Suppressor macrophage treated with lipopolysaccharide for 1 hour (primary cell): ENCODE measurements around the gene TNPO2.
A peak's percentile ranks its signal among the peaks of the same experiment; 100 is the strongest.

Experiments
- DNase-seq, 3 donors: peaks; one replicate each; pipeline ENCODE4 v3.0.0-alpha.2; 2020 to 2022

TNPO2 gene

GRCh38 chr19:12723641-12724426, at the start of gene TNPO2:
TNPO2 (minus strand) TSS chr19:12723932; CDS start chr19:12720977, 2,955 bp downstream.
- DNase-seq, result peak; percentile 54 to 69 (median 58)

GRCh38 chr19:12772323-12772722, 48.6 kb upstream of the TNPO2 start:
- no peak for DNase-seq

GRCh38 chr19:12770922-12771321, 47.2 kb upstream of the TNPO2 start:
- no peak for DNase-seq

- peak in 1 of 3 donors; percentile 12 for DNase-seq
These were observed 46.0 kb upstream of the TNPO2 start for GRCh38 chr19:12769689-12770088.

- no peak for DNase-seq
These were observed 43.9 kb upstream of the TNPO2 start for GRCh38 chr19:12767666-12768065.

GRCh38 chr19:12767150-12767549, 43.4 kb upstream of the TNPO2 start:
- DNase-seq, result no peak

- peak; percentile 72 to 93 (median 88) for DNase-seq
These were observed 42.4 kb upstream of the TNPO2 start for GRCh38 chr19:12766051-12766521.

GRCh38 chr19:12764698-12765097, 41.0 kb upstream of the TNPO2 start:
- DNase-seq, result no peak

- DNase-seq, result no peak
These were observed 39.4 kb upstream of the TNPO2 start for GRCh38 chr19:12763100-12763499.

GRCh38 chr19:12759686-12760085, 36.0 kb upstream of the TNPO2 start:
- no peak for DNase-seq

GRCh38 chr19:12757544-12758274, 34.0 kb upstream of the TNPO2 start:
- peak; percentile 84 to 91 (median 86) for DNase-seq

GRCh38 chr19:12756150-12756883, 32.6 kb upstream of the TNPO2 start:
- DNase-seq, result no peak

- DNase-seq, result no peak
These were observed 30.9 kb upstream of the TNPO2 start for GRCh38 chr19:12754465-12755196.

- no peak for DNase-seq
These were observed 28.5 kb upstream of the TNPO2 start for GRCh38 chr19:12752056-12752781.

GRCh38 chr19:12751635-12752034, 27.9 kb upstream of the TNPO2 start, which contains the start of gene BEST2:
BEST2 (plus strand) TSS chr19:12751791; CDS start chr19:12752593, 802 bp downstream.
- DNase-seq, result no peak

GRCh38 chr19:12750851-12751250, 27.1 kb upstream of the TNPO2 start:
- no peak for DNase-seq

GRCh38 chr19:12749938-12750521, 26.3 kb upstream of the TNPO2 start:
- DNase-seq, result no peak

- DNase-seq, result no peak
These were observed 24.8 kb upstream of the TNPO2 start for GRCh38 chr19:12748489-12748888.

GRCh38 chr19:12745166-12745897, 21.6 kb upstream of the TNPO2 start:
- DNase-seq, result no peak

- no peak for DNase-seq
These were observed 14.2 kb upstream of the TNPO2 start for GRCh38 chr19:12737835-12738351.
